Measurements from ENCODE around the gene STARD3. TPM values are rescaled to one million over a fixed set of nuclear protein-coding genes. Genes with fewer than 3 reads are reported as not detected.

STARD3 gene
- polyA plus RNA-seq, 1 donor from 2014 or later = 105 TPM

- H3K27ac ChIP-seq (ENCODE audit: low read length) = no peak overlapping the region
- H3K4me3 ChIP-seq (ENCODE audit: low read length) = no peak overlapping the region
- no peaks in the 10 kb centered on the region for H3K36me3 ChIP-seq (ENCODE audit: insufficient read depth, low read length)
- H3K27me3 ChIP-seq (ENCODE audit: insufficient read depth, low read depth, low read length) = peaks cover 3% of the 10 kb centered on the region
- H2AFZ ChIP-seq (ENCODE audit: low read depth, low read length) = no peak overlapping the region
- no peak overlapping the region for H3K4me2 ChIP-seq (ENCODE audit: low read length)
- no peaks in the 10 kb centered on the region for H3K9me3 ChIP-seq (ENCODE audit: low read length)
- TF ChIP-seq CTCF (IDR thresholded peaks at IDR 0.05; ENCODE audit: poor library complexity, severe bottlenecking) (no peak), RAD21 (conservative IDR thresholded peaks at IDR 0.05) (no peak), EZH2 (IDR thresholded peaks at IDR 0.05; ENCODE audit: borderline replicate concordance, insufficient read depth, low read length, poor library complexity, severe bottlenecking) (no peak), TAF1 (IDR thresholded peaks at IDR 0.05; ENCODE audit: low read depth) (no peak), EP300 (conservative IDR thresholded peaks at IDR 0.05; ENCODE audit: poor library complexity, severe bottlenecking) (no peak), SMC3 (conservative IDR thresholded peaks at IDR 0.05; ENCODE audit: poor library complexity) (no peak), POLR2AphosphoS5 (IDR thresholded peaks at IDR 0.05) (no peak), MXI1 (conservative IDR thresholded peaks at IDR 0.05; ENCODE audit: poor library complexity, severe bottlenecking) (no peak)
- TF ChIP-seq, protein P1, sequence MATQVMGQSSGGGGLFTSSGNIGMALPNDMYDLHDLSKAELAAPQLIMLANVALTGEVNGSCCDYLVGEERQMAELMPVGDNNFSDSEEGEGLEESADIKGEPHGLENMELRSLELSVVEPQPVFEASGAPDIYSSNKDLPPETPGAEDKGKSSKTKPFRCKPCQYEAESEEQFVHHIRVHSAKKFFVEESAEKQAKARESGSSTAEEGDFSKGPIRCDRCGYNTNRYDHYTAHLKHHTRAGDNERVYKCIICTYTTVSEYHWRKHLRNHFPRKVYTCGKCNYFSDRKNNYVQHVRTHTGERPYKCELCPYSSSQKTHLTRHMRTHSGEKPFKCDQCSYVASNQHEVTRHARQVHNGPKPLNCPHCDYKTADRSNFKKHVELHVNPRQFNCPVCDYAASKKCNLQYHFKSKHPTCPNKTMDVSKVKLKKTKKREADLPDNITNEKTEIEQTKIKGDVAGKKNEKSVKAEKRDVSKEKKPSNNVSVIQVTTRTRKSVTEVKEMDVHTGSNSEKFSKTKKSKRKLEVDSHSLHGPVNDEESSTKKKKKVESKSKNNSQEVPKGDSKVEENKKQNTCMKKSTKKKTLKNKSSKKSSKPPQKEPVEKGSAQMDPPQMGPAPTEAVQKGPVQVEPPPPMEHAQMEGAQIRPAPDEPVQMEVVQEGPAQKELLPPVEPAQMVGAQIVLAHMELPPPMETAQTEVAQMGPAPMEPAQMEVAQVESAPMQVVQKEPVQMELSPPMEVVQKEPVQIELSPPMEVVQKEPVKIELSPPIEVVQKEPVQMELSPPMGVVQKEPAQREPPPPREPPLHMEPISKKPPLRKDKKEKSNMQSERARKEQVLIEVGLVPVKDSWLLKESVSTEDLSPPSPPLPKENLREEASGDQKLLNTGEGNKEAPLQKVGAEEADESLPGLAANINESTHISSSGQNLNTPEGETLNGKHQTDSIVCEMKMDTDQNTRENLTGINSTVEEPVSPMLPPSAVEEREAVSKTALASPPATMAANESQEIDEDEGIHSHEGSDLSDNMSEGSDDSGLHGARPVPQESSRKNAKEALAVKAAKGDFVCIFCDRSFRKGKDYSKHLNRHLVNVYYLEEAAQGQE (IDR thresholded peaks at IDR 0.05; ENCODE audit: borderline replicate concordance) = no peak
- no peaks in the 10 kb centered on the region for H4K20me1 ChIP-seq (ENCODE audit: insufficient read depth)
- no peaks in the 10 kb centered on the region for H3K79me2 ChIP-seq (replicated peaks; ENCODE audit: insufficient read depth, low read length)
- no peak overlapping the region for H3K9ac ChIP-seq (ENCODE audit: low read length)
- H3K9me2 ChIP-seq (ENCODE audit: insufficient read depth, low read length) = no peaks in the 10 kb centered on the region
- no peaks in the 10 kb centered on the region for H3F3A ChIP-seq (ENCODE audit: insufficient read depth, low read length, poor library complexity, severe bottlenecking)
These were observed 25.8 kb downstream of the STARD3 start for GRCh38 chr17:39662551-39663339.

DNA sequence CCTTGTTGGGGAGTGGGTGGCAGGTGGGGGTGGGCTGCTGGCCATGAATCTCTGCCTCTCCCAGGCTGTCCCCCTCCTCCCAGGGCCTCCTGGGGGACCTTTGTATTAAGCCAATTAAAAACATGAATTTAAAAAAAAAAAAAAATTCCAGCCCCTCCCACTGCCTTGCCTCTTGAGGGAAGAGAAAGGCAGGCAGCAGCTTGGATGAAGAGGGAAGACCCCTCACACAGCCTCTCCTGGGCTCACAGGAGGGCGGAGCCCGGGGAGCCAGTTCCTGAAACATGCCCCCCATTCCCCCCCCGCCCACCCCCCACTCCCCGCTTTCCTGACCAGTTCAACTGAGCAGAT is 26.4 kb downstream of the STARD3 start:
- H3K4me2 ChIP-seq (ENCODE audit: low read length) = no peak overlapping the region
- no peaks in the 10 kb centered on the region for H3K79me2 ChIP-seq (replicated peaks; ENCODE audit: insufficient read depth, low read length)
- TF ChIP-seq, protein P1 (IDR thresholded peaks at IDR 0.05; ENCODE audit: borderline replicate concordance) = no peak
- no peak for TF ChIP-seq EP300 (conservative IDR thresholded peaks at IDR 0.05; ENCODE audit: poor library complexity, severe bottlenecking)
- no peak for TF ChIP-seq RAD21 (conservative IDR thresholded peaks at IDR 0.05)
- no peak for TF ChIP-seq SMC3 (conservative IDR thresholded peaks at IDR 0.05; ENCODE audit: poor library complexity)
- TF ChIP-seq POLR2AphosphoS5 (IDR thresholded peaks at IDR 0.05) = no peak
- TF ChIP-seq MXI1 (conservative IDR thresholded peaks at IDR 0.05; ENCODE audit: poor library complexity, severe bottlenecking) = no peak
- no peak for TF ChIP-seq CTCF (IDR thresholded peaks at IDR 0.05; ENCODE audit: poor library complexity, severe bottlenecking)
- TF ChIP-seq EZH2 (IDR thresholded peaks at IDR 0.05; ENCODE audit: borderline replicate concordance, insufficient read depth, low read length, poor library complexity, severe bottlenecking) = no peak
- TF ChIP-seq TAF1 (IDR thresholded peaks at IDR 0.05; ENCODE audit: low read depth) = no peak
- H3K9me3 ChIP-seq (ENCODE audit: low read length) = no peaks in the 10 kb centered on the region
- peaks cover 8% of the 10 kb centered on the region for H3K27me3 ChIP-seq (ENCODE audit: insufficient read depth, low read depth, low read length)
- no peaks in the 10 kb centered on the region for H3K9me2 ChIP-seq (ENCODE audit: insufficient read depth, low read length)
- no peak overlapping the region for H2AFZ ChIP-seq (ENCODE audit: low read depth, low read length)
- H4K20me1 ChIP-seq (ENCODE audit: insufficient read depth) = no peaks in the 10 kb centered on the region
- H3K4me3 ChIP-seq (ENCODE audit: low read length) = no peak overlapping the region
- no peaks in the 10 kb centered on the region for H3K36me3 ChIP-seq (ENCODE audit: insufficient read depth, low read length)
- no peak overlapping the region for H3K27ac ChIP-seq (ENCODE audit: low read length)
- no peaks in the 10 kb centered on the region for H3F3A ChIP-seq (ENCODE audit: insufficient read depth, low read length, poor library complexity, severe bottlenecking)
- no peak overlapping the region for H3K9ac ChIP-seq (ENCODE audit: low read length)

Data from neural cell (in vitro differentiated cells).